Brain microvascular endothelial cell (primary cell): ENCODE results near the gene TNS1.

Experiments
- DNase-seq: peaks from one replicate; pipeline ENCODE4 v3.0.0-alpha.2; 2020
- H3K27ac ChIP-seq: fragments of 250-450 bp; sonication (Bioruptor Pico); 2 replicates; pipeline ENCODE4 v1.5.1; 2020; ENCODE audit warnings: mild to moderate bottlenecking, moderate library complexity
- H3K27me3 ChIP-seq: fragments of 250-450 bp; sonication (Bioruptor Pico); replicated peaks from 2 replicates; pipeline ENCODE4 v1.5.1; 2020; ENCODE audit warnings: mild to moderate bottlenecking
- H3K36me3 ChIP-seq: fragments of 250-450 bp; sonication (Bioruptor Pico); replicated peaks from 2 replicates; pipeline ENCODE4 v1.5.1; 2020; ENCODE audit warnings: mild to moderate bottlenecking
- H3K4me3 ChIP-seq: 2 replicates; pipeline ENCODE4 v1.5.1; 2011; ENCODE audit warnings: low read depth, mild to moderate bottlenecking, control low read depth, low read length, moderate library complexity
- CTCF ChIP-seq: IDR thresholded peaks from 2 replicates; pipeline ENCODE4 v1.5.1; 2011; ENCODE audit warnings: low read depth, mild to moderate bottlenecking, moderate library complexity, low read length, control low read depth, inconsistent platforms; ENCODE audit errors: missing control alignments
- in situ Hi-C: cut with HindIII; loops from 2 replicates; pipeline ENCODE4 v1.10.0; 2017; ENCODE audit warnings: low sequenced_read_pairs, low pct_ligation_motif_present

TNS1 gene

GRCh38 chr2:217929757-217930707, 72.8 kb downstream of the TNS1 start:
- no peak for DNase-seq
- no peaks in the 10 kb centered on the region for H3K36me3 ChIP-seq
- H3K27me3 ChIP-seq = no peaks in the 10 kb centered on the region
- in situ Hi-C loops = no loop called here
- no peak overlapping the region for H3K27ac ChIP-seq
- H3K4me3 ChIP-seq = no peak overlapping the region
- TF ChIP-seq CTCF = no peak

GRCh38 chr2:217929272-217929671, 73.5 kb downstream of the TNS1 start:
- DNase-seq = no peak
- no peak overlapping the region for H3K4me3 ChIP-seq
- no peak for TF ChIP-seq CTCF
- no peaks in the 10 kb centered on the region for H3K27me3 ChIP-seq
- in situ Hi-C loops = no loop called here
- no peak overlapping the region for H3K27ac ChIP-seq
- H3K36me3 ChIP-seq = no peaks in the 10 kb centered on the region

- Histone ChIP-seq H3K4me3 (no peak overlapping the region), H3K27ac (no peak overlapping the region), H3K27me3 (no peaks in the 10 kb centered on the region), H3K36me3 (no peaks in the 10 kb centered on the region)
- no peak for DNase-seq
- no peak for TF ChIP-seq CTCF
- in situ Hi-C loops = no loop called here
These were observed 74.2 kb downstream of the TNS1 start for GRCh38 chr2:217928324-217929181.

GRCh38 chr2:217927601-217928323, 75.0 kb downstream of the TNS1 start:
- no peaks in the 10 kb centered on the region for H3K36me3 ChIP-seq
- in situ Hi-C loops = no loop called here
- no peak for TF ChIP-seq CTCF
- H3K27me3 ChIP-seq = no peaks in the 10 kb centered on the region
- no peak overlapping the region for H3K4me3 ChIP-seq
- H3K27ac ChIP-seq = no peak overlapping the region
- no peak for DNase-seq

- Histone ChIP-seq H3K4me3 (no peak overlapping the region), H3K27ac (no peak overlapping the region), H3K27me3 (no peaks in the 10 kb centered on the region), H3K36me3 (no peaks in the 10 kb centered on the region)
- no peak for TF ChIP-seq CTCF
- in situ Hi-C loops = no loop called here
- DNase-seq = no peak
These were observed 76.0 kb downstream of the TNS1 start for GRCh38 chr2:217926801-217927200.
